GM21717 (cell line): ENCODE results near the gene CD8B.
"Not testable (repeated sequence)": the region's sequence is repeated elsewhere in the genome, so short reads cannot be mapped to it uniquely, and the experiment has no call there.

Experiments
- ATAC-seq: cut with Tn5 transposase; IDR thresholded peaks from one replicate; pipeline ENCODE4 v1.9.1; 2021; ENCODE audit warnings: mild to moderate bottlenecking, moderate library complexity; ENCODE audit not compliant: unreplicated experiment

CD8B gene

GRCh38 chr2:86836915-86837695 lies 24.6 kb downstream of the CD8B start:
- ATAC-seq: not testable (repeated sequence)

- ATAC-seq: not testable (repeated sequence)
Measured at GRCh38 chr2:86835548-86835889, 26.2 kb downstream of the CD8B start.

GRCh38 chr2:86833315-86833714 lies 28.4 kb downstream of the CD8B start:
- ATAC-seq: no peak

GRCh38 chr2:86832334-86833096 lies 29.2 kb downstream of the CD8B start:
- ATAC-seq: no peak

GRCh38 chr2:86831537-86831936 lies 30.1 kb downstream of the CD8B start:
- ATAC-seq: no peak

- no peak for ATAC-seq
Measured at GRCh38 chr2:86826951-86827350, 34.7 kb downstream of the CD8B start.

- ATAC-seq: no peak
Measured at GRCh38 chr2:86825693-86826381, 35.8 kb downstream of the CD8B start.

- no peak for ATAC-seq
Measured at GRCh38 chr2:86825036-86825692, 36.5 kb downstream of the CD8B start.

GRCh38 chr2:86822668-86823345 lies 38.9 kb downstream of the CD8B start:
- no peak for ATAC-seq

GRCh38 chr2:86821842-86822241 lies 39.8 kb downstream of the CD8B start:
- no peak for ATAC-seq

GRCh38 chr2:86821306-86821705 lies 40.4 kb downstream of the CD8B start:
- no peak for ATAC-seq

- ATAC-seq: no peak
Measured at GRCh38 chr2:86818957-86819356, 42.7 kb downstream of the CD8B start.

GRCh38 chr2:86818114-86818801 lies 43.4 kb downstream of the CD8B start:
- no peak for ATAC-seq

GRCh38 chr2:86815611-86816010 lies 46.1 kb downstream of the CD8B start:
- ATAC-seq: no peak

- ATAC-seq: no peak
Measured at GRCh38 chr2:86809481-86810121, 52.1 kb downstream of the CD8B start.

GRCh38 chr2:86808315-86809161 lies 53.1 kb downstream of the CD8B start:
- ATAC-seq: peak; percentile 91

- no peak for ATAC-seq
Measured at GRCh38 chr2:86807468-86808275, 54.0 kb downstream of the CD8B start.

- no peak for ATAC-seq
Measured at GRCh38 chr2:86807133-86807467, 54.6 kb downstream of the CD8B start.
